RKO (cell line): Measurements from ENCODE around the gene FABP3.
A peak's percentile ranks its signal among the peaks of the same experiment; 100 is the strongest.

Experiments used
- DNase-seq: peaks from one replicate; pipeline ENCODE4 v3.0.0-alpha.2; 2016; ENCODE audit warnings: low spot score

FABP3 gene

GRCh38 chr1:31371121-31371959 lies 1.5 kb downstream of the FABP3 start:
- no peak for DNase-seq

- DNase-seq, result no peak
Observed at GRCh38 chr1:31370565-31370964, 2.3 kb downstream of the FABP3 start.

GRCh38 chr1:31370021-31370420 lies 2.9 kb downstream of the FABP3 start:
- DNase-seq, result no peak

GRCh38 chr1:31368611-31369107 lies 4.2 kb downstream of the FABP3 start:
- no peak for DNase-seq

GRCh38 chr1:31366796-31367195 lies 6.1 kb downstream of the FABP3 start:
- DNase-seq, result no peak

- no peak for DNase-seq
Observed at GRCh38 chr1:31364561-31365250, 8.2 kb downstream of the FABP3 start.

- no peak for DNase-seq
Observed at GRCh38 chr1:31362032-31362431, 10.8 kb downstream of the FABP3 start.

GRCh38 chr1:31361607-31362006 lies 11.3 kb downstream of the FABP3 start:
- DNase-seq, result no peak

- no peak for DNase-seq
Observed at GRCh38 chr1:31356427-31356826, 16.4 kb downstream of the FABP3 start.

- no peak for DNase-seq
Observed at GRCh38 chr1:31354283-31354682, 18.6 kb downstream of the FABP3 start.

GRCh38 chr1:31348449-31348848 lies 24.4 kb downstream of the FABP3 start:
- DNase-seq, result no peak

GRCh38 chr1:31346785-31347184 lies 26.1 kb downstream of the FABP3 start:
- no peak for DNase-seq

- DNase-seq, result no peak
Observed at GRCh38 chr1:31345635-31346034, 27.2 kb downstream of the FABP3 start.

GRCh38 chr1:31344503-31344902 lies 28.4 kb downstream of the FABP3 start:
- no peak for DNase-seq

GRCh38 chr1:31336687-31337467 lies 36.0 kb downstream of the FABP3 start:
- no peak for DNase-seq

- peak; percentile 75 for DNase-seq
Observed at GRCh38 chr1:31335007-31335406, 37.9 kb downstream of the FABP3 start.

- DNase-seq, result no peak
Observed at GRCh38 chr1:31327381-31327780, 45.5 kb downstream of the FABP3 start.

- DNase-seq, result no peak
Observed at GRCh38 chr1:31326461-31326860, 46.4 kb downstream of the FABP3 start.

GRCh38 chr1:31324992-31325391 lies 47.9 kb downstream of the FABP3 start:
- no peak for DNase-seq

- no peak for DNase-seq
Observed at GRCh38 chr1:31324093-31324492, 48.8 kb downstream of the FABP3 start.

- DNase-seq, result no peak
Observed at GRCh38 chr1:31318146-31318545, 54.7 kb downstream of the FABP3 start.

- DNase-seq, result no peak
Observed at GRCh38 chr1:31315902-31316301, 57.0 kb downstream of the FABP3 start.
